Activated effector memory CD4-positive, alpha-beta T cell treated with anti-CD3 and anti-CD28 coated beads, Interleukin-2, amount 50 U/mL, for 16 hours (primary cell): ENCODE measurements around the gene CYP2A7.
"Not testable (repeated sequence)": the region's sequence is repeated elsewhere in the genome, so short reads cannot be mapped to it uniquely, and the experiment has no call there.

ENCODE experiments used
- DNase-seq: peaks from one replicate; pipeline ENCODE4 v3.0.0-alpha.2; 2020

CYP2A7 gene, protein sequence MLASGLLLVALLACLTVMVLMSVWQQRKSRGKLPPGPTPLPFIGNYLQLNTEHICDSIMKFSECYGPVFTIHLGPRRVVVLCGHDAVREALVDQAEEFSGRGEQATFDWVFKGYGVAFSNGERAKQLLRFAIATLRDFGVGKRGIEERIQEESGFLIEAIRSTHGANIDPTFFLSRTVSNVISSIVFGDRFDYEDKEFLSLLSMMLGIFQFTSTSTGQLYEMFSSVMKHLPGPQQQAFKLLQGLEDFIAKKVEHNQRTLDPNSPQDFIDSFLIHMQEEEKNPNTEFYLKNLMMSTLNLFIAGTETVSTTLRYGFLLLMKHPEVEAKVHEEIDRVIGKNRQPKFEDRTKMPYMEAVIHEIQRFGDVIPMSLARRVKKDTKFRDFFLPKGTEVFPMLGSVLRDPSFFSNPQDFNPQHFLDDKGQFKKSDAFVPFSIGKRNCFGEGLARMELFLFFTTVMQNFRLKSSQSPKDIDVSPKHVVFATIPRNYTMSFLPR

DNA sequence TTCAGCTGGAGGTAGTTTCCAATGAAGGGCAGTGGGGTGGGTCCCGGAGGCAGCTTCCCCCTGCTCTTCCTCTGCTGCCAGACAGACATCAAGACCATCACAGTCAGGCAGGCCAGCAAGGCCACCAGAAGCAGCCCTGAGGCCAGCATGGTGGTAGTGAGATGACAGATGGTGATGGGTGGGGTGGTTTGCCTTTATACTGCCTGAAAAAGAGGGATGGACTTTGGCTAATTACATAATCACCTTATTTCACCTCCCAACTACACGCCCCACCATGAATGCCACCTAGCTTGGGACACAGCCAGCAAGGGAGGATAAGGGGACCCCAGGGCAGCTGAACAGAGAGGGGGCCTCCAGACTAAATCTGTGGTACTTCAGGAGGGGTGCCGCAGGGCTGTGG is at the start of gene CYP2A7:
TSS of gene CYP2A7 (minus strand) at position 170 of the 400 bp plus-strand sequence. CDS start at position 149, 21 bp downstream.
- not testable (repeated sequence) for DNase-seq

DNA sequence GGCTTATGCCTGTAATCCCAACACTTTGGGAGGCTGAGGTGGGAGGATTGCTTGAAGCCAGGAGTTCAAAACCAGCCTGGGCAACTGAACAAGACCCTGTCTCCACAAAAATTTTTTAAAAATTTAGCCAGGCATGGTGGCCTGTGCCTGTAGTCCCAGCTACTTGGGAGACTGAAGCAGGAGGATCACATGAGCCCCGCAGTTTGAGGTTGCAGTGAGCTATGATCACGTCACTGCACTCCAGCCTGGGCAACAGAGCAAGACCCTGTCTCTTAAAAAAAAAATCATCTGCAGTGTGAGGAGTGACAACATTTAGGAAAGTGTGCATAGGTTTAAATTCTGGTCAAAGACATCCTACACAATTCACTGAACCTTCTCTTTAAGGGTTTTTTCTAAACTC is 48.8 kb upstream of the CYP2A7 start:
- DNase-seq = not testable (repeated sequence)

DNA sequence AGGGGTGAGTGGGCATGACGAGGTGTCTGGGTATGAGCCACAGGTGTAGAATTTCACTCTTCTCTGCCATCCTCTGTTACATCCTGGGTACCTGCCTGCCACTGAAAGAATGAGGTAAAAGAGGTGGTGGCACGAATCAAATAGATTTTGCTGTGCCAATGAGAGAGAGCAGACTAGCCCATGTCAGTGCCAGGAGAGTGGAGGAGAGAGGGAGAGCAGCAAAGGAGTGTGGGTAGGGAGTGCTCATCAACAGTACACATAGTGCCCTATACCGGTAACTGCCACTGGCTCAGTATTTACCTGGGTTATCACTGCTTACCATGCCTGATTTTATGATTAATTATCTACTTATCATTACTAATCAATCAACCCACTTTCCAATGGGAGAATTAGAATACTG is 47.9 kb upstream of the CYP2A7 start:
- not testable (repeated sequence) for DNase-seq

DNA sequence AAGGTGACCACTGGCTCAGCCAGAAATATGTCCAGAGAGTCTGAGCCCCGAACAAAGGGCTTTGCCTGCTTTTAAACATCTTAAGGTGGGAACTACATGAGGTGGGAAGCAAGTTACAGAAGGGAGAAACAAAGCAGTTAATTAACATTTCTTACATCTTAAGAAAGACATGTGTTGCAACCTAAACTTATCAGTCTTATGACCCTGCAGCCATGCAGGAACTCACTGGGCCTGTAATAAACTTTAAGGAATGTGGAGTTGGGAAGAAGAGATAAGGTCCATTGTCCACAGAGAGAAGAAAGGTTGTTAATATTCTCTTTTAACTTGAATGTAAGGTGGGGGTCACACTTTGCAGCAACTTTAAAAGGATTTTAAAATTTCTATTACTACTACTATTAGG is 46.8 kb upstream of the CYP2A7 start:
- DNase-seq = no peak

DNA sequence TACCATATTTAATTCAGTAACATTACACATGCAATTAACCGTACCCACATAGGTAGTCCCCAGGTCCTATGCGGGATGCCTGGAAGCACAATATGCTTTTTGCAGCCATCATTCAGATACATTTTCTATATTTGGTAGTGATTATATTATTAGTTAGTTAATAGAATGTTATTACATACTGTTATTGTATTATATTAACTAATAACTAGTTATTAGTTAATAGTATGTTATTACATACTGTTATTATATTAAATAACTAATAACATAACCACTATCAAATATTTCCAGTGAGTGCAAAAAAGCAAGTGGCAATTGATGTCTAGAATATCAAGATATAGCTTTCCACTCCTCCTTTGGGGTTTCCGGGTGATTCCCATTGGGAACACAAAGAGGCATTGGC is 45.5 kb upstream of the CYP2A7 start:
- DNase-seq = no peak

DNA sequence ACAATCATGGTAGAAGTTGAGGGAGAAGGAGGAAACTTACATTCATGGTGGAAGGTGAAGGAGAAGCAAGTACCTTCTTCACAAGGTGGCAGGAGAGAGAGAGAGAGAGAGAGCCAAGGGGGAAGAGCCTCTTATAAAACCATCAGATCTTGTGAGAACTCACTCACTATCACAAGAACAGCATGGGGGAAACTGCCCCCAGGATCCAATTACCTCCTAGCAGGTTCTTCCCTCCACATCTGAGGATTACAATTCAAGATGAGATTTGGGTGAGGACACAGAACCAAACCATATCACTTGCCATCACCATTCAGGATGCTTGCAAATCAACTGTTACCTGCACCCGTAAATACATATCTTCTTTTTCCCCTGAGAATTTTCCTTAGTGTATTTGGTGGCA is 44.2 kb upstream of the CYP2A7 start:
- not testable (repeated sequence) for DNase-seq

DNA sequence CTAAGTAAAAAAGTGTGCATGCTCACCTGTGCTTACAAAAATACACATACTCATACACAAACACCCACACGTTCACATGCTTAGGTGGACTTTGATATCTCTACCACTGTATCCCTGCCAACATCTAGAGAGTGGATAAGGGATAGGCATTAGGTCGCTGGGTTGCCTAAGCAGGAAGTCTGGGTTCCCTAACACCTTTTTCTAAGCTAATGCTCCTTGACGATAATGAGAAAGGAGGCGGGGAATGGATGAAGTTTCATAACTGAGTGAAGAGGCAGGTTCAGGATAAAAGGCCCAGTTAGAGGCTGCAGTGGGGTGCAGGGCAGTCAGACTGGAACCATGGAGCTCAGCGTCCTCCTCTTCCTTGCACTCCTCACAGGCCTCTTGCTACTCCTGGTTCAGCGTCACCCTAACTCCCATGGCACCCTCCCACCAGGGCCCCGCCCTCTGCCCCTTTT is 41.9 kb upstream of the CYP2A7 start:
- no peak for DNase-seq

DNA sequence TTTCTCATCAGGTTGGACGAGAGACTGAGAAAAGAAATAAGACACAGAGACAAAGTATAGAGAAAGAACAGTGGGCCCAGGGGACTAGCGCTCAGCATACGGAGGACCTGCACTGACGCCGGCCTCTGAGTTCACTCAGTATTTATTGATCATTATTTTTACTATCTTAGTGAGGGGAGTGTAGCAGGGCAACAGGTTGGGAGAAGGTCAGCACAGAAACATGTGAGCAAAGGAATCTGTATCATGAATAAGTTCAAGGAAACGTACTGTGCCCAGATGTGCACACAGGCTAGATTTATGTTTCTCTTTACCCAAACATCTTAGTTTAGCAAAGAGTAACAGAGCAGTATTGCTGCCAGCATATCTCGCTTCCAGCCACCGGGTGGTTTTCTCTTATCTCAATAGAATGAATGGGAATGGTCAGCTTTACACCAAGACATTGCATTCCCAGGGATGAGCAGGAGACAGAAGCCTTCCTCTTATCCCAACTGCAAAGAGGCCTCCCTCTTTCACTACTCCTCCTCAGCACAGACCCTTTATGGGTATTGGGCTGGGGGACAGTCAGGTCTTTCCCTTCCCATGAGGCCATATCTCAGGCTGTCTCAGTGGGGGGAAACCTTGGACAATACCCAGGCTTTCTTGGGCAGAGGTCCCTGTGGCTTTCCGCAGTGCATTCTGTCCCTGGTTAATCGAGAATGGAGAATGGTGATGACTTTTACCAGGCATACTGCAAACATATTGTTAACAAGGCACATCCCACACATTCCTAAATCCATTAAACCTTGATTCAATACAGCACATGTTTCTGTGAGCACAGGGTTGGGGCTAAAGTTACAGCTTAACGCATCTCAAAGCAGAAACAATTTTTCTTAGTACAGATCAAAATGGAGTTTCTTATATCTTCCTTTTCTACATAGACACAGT is 40.5 kb upstream of the CYP2A7 start:
- not testable (repeated sequence) for DNase-seq

DNA sequence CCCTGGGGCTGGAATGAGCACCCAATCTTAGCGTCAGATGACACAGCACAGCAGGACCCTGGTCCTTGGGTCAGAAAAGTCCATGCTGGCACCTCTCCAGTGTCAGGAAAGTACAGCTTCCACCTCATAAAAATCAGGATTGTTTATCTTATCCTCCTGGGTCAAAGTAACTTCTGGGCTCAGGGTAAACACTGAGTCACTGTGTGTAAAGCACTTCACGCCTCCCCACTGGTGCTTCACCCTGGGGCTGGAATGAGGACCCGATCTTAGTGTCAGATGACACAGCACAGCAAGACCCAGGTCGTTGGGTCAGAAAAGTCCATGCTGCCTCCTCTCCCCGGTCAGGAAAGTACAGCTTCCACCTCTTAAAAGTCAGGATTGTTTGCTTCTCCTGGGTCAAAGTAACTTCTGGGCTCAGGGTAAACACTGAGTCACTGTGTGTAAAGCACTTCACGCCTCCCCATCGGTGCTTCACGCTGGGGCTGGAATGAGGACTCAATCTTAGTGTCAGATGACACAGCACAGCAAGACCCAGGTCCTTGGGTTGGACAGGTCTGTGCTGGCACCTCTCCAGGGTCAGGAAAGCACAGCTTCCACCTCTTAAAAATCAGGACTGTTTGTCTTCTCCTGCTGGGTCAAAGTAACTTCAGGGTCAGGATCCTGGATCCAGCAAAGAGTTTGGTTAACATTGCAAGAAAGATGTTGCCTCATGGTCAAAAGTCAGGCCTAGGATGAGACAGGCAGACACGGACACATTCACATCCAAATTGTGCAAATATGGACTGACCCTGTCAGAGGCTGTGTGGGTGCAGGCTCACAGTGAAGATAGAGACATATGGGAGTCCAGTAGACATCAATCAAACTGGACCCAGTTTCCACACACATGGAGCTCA is 39.2 kb upstream of the CYP2A7 start:
- no peak for DNase-seq

DNA sequence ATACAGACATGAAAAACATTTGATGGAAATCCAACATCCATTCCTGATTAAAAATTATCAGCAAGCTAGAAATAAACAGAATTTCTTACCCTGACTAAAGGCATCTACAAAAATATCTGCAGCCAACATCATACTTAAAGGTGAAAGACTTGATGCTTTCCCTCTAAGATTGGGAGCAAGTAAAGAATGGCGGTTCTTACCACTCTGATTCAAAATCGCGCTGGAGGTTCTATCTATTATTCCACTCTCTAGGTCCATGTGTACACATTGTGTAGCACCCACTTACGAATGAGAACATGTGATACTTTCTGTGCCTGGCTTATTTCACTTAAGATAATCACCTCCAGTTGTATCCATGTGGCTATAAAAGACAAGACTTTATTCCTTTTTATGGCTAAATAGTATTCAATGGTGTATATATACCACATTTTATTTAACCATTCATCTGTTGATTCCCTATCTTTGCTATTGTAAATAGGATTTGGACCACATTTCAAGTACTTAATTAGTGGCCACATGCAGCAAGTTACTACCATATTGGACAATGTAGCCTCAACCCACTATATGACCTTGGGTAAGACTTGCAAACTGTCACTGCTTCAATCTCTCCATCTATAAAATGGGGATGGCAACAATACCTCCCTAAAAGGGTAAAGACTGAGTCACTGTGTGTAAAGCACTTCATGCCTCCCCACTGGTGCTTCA is 38.4 kb upstream of the CYP2A7 start:
- DNase-seq = no peak

DNA sequence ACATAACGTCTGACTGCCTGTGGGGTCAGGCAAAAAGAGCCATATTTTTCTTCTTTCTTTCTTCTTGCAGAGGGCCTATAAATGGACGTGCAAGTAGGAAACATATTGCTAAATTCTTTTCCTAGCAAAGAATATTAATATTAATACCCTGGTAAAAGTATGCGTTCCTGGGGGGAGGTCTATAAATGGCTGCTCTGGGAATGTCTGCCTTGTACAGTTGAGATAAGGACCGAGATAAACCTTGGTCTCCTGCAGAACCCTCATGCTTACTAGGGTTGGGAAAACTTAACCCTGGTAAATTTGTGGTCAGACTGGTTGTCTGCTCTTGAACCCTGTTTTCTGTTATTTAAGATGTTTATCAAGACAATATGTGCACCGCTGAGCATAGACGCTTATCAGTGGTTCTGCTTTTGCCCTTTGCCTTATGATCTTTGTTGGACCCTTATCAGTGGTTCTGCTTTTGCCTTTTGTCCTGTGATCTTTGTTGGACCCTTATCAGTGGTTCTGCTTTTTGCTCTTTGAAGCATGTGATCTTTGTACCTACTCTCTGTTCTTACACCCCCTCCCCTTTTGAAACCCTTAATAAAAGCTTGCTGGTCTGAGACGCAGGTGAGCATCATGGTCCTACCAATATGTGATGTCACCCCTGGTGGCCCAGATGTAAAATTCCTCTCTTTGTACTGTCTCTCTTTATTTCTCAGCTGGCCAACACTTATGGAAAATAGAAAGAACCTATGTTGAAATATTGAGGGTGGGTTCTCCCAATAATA is 37.7 kb upstream of the CYP2A7 start:
- not testable (repeated sequence) for DNase-seq

DNA sequence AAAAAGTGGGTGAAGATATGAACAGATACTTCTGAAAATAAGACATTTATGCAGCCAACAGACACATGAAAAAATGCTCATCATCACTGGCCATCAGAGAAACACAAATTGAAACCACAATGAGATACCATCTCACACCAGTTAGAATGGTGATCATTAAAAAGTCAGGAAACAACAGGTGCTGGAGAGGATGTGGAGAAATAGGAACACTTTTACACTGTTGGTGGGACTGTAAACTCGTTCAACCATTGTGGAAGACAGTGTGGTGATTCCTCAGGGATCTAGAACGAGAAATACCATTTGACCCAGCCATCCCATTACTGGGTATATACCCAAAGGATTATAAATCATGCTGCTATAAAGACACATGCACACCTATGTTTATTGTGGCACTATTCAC is 36.3 kb upstream of the CYP2A7 start:
- not testable (repeated sequence) for DNase-seq

DNA sequence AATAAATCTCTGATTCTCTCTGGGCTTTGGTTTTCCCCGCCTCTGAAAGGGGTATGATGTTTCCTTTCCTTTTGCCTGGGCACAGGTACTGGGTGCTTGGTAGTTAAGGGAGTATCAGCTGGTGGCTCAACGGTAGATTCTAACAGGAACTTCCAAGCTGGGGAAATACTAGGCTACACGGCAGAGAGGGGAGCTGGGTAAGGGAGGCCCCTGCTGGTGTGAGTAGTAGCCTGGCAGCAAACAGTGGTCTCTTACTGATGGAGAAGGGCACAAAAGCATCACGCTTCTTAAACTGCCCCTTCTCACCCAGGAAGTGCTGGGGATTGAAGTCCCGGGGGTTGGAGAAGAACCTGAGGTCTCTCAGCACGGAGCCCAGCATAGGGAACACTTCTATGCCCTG is 26.9 kb upstream of the CYP2A7 start:
- DNase-seq = peak; percentile 72

DNA sequence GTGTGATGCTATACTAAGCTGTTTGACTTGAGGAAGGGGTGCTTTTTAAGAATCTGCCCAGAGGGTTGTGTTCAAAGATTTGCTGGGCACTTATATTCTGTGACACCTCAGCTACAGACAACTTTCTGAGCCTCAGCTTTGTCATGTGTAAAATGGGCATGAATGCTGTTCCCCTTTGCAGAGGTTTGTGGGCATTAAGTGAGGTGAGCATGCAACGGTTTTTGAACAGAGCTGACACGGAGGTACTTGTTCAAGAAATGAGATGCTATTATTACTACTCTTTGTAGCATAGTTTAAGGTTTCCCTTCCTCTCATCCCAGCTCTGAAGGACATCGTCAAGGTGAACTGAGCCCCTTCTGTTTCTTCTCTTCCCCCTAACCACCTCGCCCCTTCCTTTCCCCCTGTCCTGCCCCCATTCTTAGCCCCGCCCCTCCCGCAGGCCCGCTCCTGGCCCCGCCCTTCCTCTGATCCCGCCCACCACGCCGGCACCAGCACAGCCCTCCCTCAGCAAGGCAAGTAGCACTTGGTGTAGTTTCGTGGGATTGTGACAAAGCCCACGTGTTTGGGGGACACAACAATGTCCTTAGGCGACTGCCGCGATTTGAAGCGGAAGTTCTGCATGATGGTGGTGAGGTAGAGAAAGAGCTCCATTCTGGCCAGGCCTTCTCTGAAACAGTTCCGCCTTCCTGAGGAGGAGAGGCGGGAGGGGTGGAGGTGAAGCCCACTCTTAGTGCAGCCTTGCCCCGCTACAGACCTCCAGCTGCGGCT is 26.1 kb upstream of the CYP2A7 start:
- DNase-seq = peak; percentile 85

DNA sequence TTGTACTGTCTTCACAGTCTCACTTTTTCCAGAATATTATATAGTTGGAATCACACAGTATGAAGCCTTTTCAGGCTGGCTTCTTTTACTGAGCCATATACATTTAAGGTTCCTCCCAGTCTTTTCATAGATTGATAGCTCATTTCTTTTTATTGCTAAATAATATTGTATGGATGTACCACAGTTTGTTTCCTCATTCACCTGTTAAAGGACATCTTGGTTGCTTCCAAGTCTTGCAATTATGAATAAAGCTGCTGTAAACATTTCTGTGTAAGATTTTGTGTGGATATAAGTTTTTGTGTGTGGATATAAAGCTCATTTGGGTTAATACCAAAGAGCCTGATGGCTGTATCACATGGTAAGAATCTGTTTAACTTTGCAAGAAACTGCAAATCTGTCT is 24.5 kb upstream of the CYP2A7 start:
- no peak for DNase-seq

DNA sequence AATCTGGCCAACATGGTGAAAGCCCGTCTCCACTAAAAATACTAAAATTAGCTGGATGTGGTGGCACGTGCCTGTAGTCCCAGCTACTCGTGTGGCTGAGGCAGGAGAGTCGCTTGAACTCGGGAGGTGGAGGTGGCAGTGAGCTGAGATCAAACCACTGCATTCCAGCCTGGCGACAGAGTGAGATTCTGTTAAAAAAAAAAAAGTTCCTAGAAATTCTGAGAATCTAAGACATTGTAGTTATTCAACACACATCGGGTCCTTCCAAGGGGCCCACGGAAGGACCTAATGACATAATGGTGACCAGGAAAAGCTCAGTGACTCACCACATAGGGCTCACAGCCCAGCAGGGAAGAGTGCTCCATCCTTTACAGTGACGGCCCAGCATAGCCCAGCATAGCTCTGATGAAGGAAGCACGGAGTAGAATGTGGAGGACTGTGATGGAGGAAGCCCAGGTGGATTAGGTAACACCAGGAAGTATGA is 22.7 kb upstream of the CYP2A7 start:
- not testable (repeated sequence) for DNase-seq

DNA sequence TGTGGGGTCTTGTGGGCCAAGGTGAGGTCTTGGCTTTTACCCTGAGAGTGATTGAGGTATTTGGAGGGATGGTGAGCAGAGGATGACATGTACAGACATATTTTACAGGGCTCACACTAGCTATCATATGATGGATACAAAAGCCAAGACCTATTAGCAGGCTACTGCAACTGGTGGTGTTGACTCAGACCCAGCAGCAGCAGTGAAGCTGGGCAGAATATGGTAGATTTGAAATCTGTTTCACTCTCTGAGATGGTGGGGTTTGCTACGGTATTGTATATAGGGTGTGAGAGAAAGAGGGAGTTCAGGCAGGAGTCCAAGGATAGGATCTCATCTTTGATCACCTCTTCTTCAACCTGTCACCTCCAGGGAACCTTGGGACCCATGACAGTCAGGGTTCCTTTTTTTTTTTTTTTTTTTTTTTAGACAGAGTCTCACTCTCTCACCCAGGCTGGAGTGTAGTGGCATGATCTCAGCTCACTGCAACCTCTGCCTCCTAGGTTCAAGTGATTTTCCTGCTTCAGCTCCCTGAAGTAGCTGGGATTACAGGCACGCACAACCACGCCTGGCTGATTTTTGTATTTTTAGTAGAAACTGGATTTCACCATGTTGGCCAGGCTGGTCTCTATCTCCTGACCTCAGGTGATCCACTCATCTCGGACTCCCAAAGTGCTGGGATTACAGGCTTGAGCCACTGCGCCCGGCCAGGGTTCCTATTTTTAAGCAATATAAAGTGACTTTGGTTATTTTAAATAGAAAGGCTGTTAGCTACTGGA is 20.1 kb upstream of the CYP2A7 start:
- not testable (repeated sequence) for DNase-seq

DNA sequence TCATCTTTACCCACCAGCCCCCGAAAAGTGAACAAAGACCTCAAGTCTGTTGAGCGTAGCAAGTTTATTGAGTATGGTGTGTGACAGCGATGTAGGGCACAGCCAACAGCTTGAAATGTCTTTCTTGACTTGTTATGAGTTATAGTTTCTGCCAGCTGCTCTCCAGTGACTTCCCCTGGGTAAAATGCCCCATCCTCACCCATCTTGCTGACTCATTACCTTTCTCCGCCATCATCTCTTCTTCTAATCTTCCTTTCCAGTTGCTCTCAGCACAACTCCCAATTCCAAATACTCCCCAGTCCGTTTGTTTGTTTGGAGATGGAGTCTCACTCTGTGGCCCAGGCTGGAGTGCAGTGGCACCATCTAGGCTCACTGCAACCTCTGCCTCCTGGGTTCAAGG is 18.5 kb upstream of the CYP2A7 start:
- DNase-seq = not testable (repeated sequence)

DNA sequence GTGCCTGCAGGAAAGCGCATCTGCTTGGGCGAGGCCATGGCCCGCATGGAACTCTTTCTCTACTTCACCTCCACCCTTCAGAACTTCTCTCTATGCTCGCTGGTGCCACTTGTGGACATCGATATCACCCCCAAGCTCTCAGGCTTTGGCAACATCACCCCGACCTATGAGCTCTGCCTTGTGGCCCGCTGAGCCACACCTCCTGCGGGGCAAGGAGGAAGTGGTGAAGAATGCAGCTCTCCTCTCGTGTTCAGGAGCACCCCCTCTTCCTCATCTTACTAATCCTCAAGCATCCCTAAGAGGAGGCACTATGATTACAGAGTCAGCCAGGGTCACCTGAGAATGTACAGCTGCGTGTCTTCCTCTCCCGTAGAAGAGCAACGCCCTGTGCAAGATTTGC is 17.9 kb upstream of the CYP2A7 start:
- DNase-seq = not testable (repeated sequence)
